ENCODE results near the gene FGF1. TPM values are rescaled to one million over a fixed set of nuclear protein-coding genes. Genes with fewer than 3 reads are reported as not detected.

Gene FGF1
- total RNA-seq, 1 experiment from 2014 or later = not detected

GRCh38 chr5:142661143-142661542 lies 24.7 kb downstream of the FGF1 start:
- in situ Hi-C loops (cut with HindIII; ENCODE audit: low pct_unique_long_range_greater_than_20kb, low sequenced_read_pairs) (no loop called here), intact Hi-C loops (cut with micrococcal nuclease; ENCODE audit: unreplicated experiment) (no loop called here)
- no TSS peak for BruUV-seq (replicated peaks)
- ChIA-PET CTCF (no interaction called here), POLR2A (no interaction called here)
- ATAC-seq (no peak), DNase-seq (ENCODE audit: low read depth, low spot score) (no peak)
- no peaks in the 10 kb centered on the region for H3K36me3 ChIP-seq (ENCODE audit: control insufficient read depth, insufficient read depth, low read length)
- no peaks in the 10 kb centered on the region for H3K9me3 ChIP-seq (ENCODE audit: control insufficient read depth, insufficient read depth, low read depth, low read length)
- H3K27ac ChIP-seq (ENCODE audit: low read length) = no peak overlapping the region
- no peaks in the 10 kb centered on the region; the same call in 1 of the 2 replicates for H3K4me1 ChIP-seq (ENCODE audit: control insufficient read depth, insufficient read depth, low read length)
- TF ChIP-seq CTCF (IDR thresholded peaks at IDR 0.05) (no peak), POLR2AphosphoS5 (IDR thresholded peaks at IDR 0.05; ENCODE audit: low read depth, low read length) (no peak), REST (IDR thresholded peaks at IDR 0.05; ENCODE audit: insufficient read depth in 1 of 2, low read depth in 2 of 2, low read length in 1 of 2) (no peak), SIN3A (IDR thresholded peaks at IDR 0.05; ENCODE audit: borderline replicate concordance, insufficient read depth, low read depth, low read length) (no peak), TCF7L2 (IDR thresholded peaks at IDR 0.05; ENCODE audit: low read depth, low read length) (no peak)
- no peak overlapping the region for H3K4me3 ChIP-seq (ENCODE audit: low read depth in 2 of 2, low read length in 2 of 2)
- no peaks in the 10 kb centered on the region for H3K27me3 ChIP-seq (ENCODE audit: control insufficient read depth, insufficient read depth, low read length)

GRCh38 chr5:142660731-142661130 lies 25.2 kb downstream of the FGF1 start:
- no peaks in the 10 kb centered on the region for H3K27me3 ChIP-seq (ENCODE audit: control insufficient read depth, insufficient read depth, low read length)
- H3K4me1 ChIP-seq (ENCODE audit: control insufficient read depth, insufficient read depth, low read length) = no peaks in the 10 kb centered on the region; the same call in 1 of the 2 replicates
- intact Hi-C loops (cut with micrococcal nuclease; ENCODE audit: unreplicated experiment) = no loop called here
- no peak for ATAC-seq
- no peaks in the 10 kb centered on the region for H3K9me3 ChIP-seq (ENCODE audit: control insufficient read depth, insufficient read depth, low read depth, low read length)
- DNase-seq (ENCODE audit: low read depth, low spot score) = no peak
- TF ChIP-seq CTCF (IDR thresholded peaks at IDR 0.05) = no peak
- no peak for TF ChIP-seq SIN3A (IDR thresholded peaks at IDR 0.05; ENCODE audit: borderline replicate concordance, insufficient read depth, low read depth, low read length)
- TF ChIP-seq POLR2AphosphoS5 (IDR thresholded peaks at IDR 0.05; ENCODE audit: low read depth, low read length) = no peak
- no peak for TF ChIP-seq REST (IDR thresholded peaks at IDR 0.05; ENCODE audit: insufficient read depth in 1 of 2, low read depth in 2 of 2, low read length in 1 of 2)
- no peak for TF ChIP-seq TCF7L2 (IDR thresholded peaks at IDR 0.05; ENCODE audit: low read depth, low read length)
- BruUV-seq (replicated peaks) = no TSS peak
- CTCF ChIA-PET = no interaction called here
- in situ Hi-C loops (cut with HindIII; ENCODE audit: low pct_unique_long_range_greater_than_20kb, low sequenced_read_pairs) = no loop called here
- H3K4me3 ChIP-seq (ENCODE audit: low read depth in 2 of 2, low read length in 2 of 2) = no peak overlapping the region
- H3K36me3 ChIP-seq (ENCODE audit: control insufficient read depth, insufficient read depth, low read length) = no peaks in the 10 kb centered on the region
- POLR2A ChIA-PET = no interaction called here
- H3K27ac ChIP-seq (ENCODE audit: low read length) = no peak overlapping the region

All from Panc1 (cell line).